HG02973 (cell line): ENCODE measurements around the gene MDH2.
"Not testable (repeated sequence)": the region's sequence is repeated elsewhere in the genome, so short reads cannot be mapped to it uniquely, and the experiment has no call there.

Experiments used
- ATAC-seq: cut with Tn5 transposase; IDR thresholded peaks from one replicate; pipeline ENCODE4 v1.9.1; 2021; ENCODE audit warnings: moderate library complexity; ENCODE audit not compliant: unreplicated experiment

The MDH2 gene

GRCh38 chr7:76071316-76072242, 23.7 kb downstream of the MDH2 start:
- no peak for ATAC-seq

GRCh38 chr7:76072243-76073148, 24.6 kb downstream of the MDH2 start:
- no peak for ATAC-seq

GRCh38 chr7:76073335-76073990, 25.6 kb downstream of the MDH2 start:
- no peak for ATAC-seq

GRCh38 chr7:76074306-76074971, 26.5 kb downstream of the MDH2 start:
- ATAC-seq = no peak

DNA sequence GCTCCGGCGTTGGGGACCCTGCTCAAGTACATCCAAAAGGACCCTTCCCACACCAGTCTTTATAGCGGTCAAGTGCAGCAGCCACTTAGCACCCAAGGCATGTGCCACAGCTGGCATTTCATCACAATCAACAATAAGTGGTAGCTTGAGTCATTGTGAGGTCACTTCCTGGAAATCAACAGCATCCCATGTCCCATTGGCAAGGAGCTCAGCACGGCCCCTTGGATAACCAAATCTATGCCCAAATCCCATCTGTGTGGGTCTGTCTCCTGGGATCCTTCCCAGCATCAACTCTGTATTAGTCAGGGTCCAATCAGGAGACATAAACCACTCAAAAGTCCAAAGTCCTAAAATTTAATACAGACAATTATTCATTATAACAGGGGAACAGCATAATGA, 27.1 kb downstream of the MDH2 start:
- ATAC-seq = no peak

DNA sequence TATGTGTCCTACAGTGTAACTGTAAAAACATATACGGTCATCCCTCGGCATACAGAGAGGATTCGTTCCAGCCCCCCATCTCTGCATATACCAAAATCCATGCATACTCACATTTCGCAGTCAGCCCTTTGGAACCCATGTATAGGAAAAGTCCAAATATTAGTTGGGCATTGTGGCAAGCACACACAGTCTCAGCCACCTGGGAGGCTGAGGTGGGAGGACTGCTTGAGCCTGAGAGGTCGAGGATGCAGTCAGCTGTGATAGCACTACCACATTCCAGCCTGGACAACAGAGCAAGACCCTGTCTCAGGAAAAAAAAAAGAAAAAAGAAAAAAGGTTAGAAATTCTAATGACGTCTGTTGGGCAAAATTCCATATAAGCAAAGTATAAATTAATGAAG, 29.1 kb downstream of the MDH2 start:
- ATAC-seq = no peak

DNA sequence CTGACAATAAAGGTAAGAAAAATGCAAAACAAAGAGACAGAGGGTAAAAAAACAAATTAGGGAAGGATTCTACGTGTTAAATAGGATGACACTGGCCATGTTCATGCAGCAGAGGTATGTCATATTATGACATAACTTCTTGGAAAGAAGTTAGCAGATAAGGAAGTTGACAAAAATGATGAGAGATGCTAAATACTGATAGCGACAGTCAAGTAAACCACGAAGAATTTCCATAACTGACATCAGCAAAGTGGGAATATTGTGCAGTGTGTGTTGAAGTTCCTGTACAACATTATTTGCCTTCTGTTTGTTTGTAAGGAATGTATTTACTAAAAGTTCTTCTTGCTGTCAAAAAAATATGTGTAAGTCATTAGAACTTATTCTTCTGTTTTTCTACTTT, 29.5 kb downstream of the MDH2 start:
- no peak for ATAC-seq

- ATAC-seq = no peak
These were observed 32.3 kb downstream of the MDH2 start for GRCh38 chr7:76080204-76080603.

DNA sequence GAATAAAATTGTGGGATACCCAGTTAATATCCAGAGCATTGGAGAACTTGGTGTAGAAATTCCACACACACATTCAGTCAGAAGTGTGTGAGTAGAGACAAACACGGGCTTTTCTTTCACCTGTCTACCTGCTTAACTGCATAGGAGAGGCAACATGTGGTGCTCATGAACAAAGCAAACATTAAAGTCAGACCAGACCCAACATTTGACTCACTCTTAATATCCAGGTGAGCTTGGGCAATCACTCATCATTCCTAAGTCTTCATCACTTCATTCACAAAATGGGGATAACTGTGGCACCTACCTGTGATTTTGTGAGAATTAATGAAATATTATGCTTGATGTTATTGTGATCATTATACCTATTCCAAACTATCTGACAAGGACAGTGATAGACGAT, 36.2 kb downstream of the MDH2 start:
- not testable (repeated sequence) for ATAC-seq

- ATAC-seq = no peak
These were observed 38.2 kb downstream of the MDH2 start for GRCh38 chr7:76086070-76086469.

DNA sequence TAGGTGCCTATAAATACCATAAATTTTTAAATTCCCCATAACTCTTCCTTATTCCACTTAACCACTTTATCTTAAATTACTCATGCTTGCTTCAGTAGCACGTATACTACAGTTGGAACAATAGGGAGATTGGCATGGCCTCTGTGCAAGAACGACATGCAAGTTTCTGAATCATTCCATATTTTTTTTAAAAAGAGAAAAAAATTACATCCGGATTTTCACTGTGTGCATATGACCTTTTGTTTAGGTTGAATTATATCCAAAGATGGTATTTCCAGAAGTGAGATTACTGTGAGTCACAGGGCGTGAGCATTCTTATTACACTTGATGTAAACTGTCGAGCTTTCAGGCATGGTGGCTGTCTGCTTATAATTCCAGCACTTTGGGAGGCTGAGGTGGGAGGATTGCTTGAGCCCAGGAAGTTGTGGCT, 39.5 kb downstream of the MDH2 start:
- not testable (repeated sequence) for ATAC-seq

- ATAC-seq = no peak
These were observed 42.1 kb downstream of the MDH2 start for GRCh38 chr7:76089865-76090475.

DNA sequence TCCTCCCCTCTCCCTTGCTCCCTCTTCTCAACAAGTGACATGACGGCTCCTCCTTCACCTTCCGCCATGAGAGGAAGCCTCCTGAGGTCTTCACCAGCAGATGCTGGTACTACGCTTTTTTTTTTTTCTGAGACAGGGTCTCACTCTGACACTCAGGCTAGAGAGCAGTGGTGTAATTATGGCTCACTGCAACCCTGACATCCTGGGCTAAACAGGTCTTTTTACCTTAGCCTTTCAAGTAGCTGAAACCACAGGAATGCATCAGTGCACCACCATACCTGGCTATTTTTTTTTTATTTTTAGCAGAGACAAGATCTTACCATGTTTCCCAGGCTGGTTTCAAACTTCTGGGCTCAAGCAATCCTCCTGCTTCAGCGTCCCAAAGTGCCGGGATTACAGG, 43.6 kb downstream of the MDH2 start:
- no peak for ATAC-seq

- ATAC-seq = not testable (repeated sequence)
These were observed 45.6 kb downstream of the MDH2 start for GRCh38 chr7:76093531-76093930.

- not testable (repeated sequence) for ATAC-seq
These were observed 46.4 kb downstream of the MDH2 start for GRCh38 chr7:76094326-76094725.

DNA sequence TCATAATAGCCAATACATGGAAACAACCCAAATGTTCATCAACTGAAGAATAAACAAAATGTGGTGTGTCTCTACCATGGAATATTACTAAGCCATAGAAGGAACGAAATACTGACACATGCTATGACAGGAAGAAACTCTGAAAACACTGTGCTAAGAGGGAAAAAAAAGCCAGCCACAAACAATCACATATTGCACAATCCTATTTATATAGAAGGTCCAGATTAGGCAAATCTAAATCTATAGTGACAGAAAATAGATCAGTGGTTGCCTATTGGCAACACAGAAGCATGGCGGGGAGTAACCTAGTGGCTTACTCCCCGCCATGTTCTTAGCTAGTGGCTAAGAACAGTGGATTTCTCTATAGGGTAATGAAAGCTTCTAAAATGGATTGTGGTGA, 48.0 kb downstream of the MDH2 start:
- no peak for ATAC-seq

GRCh38 chr7:76101693-76102437, 54.0 kb downstream of the MDH2 start:
- not testable (repeated sequence) for ATAC-seq

GRCh38 chr7:76103788-76104187, 55.9 kb downstream of the MDH2 start:
- ATAC-seq = not testable (repeated sequence)

DNA sequence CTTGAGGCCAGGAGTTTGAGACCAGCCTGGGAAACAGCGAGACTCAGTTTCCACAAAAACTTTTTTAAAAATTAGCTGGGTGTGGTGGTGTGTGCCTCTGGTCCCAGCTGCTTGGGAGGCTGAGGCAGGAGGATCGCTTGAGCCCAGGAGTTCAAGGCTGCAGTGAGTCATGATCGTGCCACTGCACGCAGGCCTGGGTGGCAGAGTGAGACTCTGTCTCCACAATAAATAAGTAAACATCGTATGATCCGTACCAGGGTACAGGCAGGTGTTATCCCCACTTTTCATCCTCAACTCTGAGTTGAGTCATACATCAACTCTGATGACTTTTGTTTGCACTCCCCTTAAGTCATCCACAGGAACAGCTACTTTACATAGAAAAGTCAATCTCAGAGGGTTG, 58.2 kb downstream of the MDH2 start:
- ATAC-seq = not testable (repeated sequence)
